GM21360 (cell line): ENCODE results near the gene METTL25B.

Experiments
- ATAC-seq: cut with Tn5 transposase; IDR thresholded peaks from one replicate; pipeline ENCODE4 v1.9.1; 2021; ENCODE audit warnings: mild to moderate bottlenecking, moderate library complexity; ENCODE audit not compliant: unreplicated experiment

Gene METTL25B

GRCh38 chr1:156727926-156728598 is at the start of gene METTL25B:
Gene METTL25B, plus strand, starts transcription at chr1:156728469. Its CDS starts 636 bp downstream, at chr1:156729105.
- peak; percentile 35 for ATAC-seq

- no peak for ATAC-seq
Observed at GRCh38 chr1:156680056-156680455, 48.2 kb upstream of the METTL25B start.

DNA sequence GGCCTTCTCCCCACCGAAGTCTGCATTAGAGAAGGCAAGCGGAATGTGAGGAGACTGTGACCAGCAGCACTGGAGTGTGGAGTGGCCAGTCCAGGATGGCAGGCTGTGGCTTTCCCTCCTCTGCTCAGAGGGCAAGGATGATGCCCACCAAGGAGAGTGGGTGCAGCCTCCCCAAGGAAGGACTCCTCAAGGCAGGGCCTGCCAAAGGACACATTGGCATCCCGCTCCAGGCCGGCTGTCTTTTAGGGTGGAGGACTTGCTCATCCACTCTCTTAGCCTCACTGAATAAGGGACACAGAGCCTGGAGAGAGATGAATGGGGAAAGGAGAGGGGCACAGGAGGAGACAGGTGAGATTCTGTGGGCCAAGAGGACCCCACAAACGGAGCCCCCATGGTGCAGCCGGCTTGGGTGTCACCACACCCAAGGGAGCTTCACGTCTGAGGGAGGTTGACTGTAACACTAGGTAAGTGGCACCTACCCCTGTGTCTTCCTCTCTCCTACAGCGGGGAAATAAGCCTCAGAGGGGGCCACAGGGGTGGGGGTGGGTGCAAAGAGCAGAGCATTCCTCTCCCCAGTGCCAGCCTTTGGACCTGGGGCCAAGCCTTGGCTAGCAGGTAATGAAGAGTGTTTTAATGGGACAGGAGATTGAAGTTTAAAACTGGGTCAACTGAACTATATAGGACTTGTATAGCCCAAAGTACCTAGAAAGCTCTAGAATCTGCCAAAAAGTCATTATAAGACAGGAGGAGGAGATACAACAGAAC is 46.9 kb upstream of the METTL25B start:
- ATAC-seq: no peak

DNA sequence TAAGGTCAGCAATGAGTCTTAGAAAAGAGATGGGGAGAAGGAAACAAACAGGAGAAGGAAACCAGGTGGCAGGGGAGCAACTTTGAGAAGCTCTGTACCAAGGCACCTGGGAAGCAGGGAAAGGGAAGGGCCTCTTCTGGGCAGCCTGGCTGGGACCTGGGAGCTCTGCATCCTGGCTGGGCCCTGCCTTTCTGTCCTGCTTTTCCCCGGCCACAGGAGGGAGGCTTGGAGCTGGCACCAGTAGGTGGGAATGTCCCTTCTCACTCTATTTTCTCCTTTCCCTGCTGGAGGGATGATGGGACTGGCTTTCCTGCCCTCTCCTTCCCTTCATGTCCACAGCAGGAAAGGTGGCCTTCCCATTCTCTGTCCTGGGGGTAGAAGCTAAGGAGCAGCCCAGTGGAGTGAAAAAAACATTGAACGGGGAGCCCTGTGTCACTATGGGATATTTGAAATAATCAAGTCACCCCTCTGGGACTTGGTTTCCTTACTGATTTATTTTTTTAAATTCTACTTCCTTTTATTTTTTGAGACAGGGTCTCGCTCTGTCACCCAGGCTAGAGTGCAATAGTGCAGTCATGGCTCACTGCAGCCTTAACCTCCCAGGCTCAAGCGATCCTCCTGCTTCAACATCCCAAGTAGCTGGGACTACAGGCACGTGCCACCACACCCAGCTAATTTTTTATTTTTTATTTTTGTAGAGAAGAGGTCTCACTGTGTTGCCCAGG is 45.9 kb upstream of the METTL25B start:
- no peak for ATAC-seq

DNA sequence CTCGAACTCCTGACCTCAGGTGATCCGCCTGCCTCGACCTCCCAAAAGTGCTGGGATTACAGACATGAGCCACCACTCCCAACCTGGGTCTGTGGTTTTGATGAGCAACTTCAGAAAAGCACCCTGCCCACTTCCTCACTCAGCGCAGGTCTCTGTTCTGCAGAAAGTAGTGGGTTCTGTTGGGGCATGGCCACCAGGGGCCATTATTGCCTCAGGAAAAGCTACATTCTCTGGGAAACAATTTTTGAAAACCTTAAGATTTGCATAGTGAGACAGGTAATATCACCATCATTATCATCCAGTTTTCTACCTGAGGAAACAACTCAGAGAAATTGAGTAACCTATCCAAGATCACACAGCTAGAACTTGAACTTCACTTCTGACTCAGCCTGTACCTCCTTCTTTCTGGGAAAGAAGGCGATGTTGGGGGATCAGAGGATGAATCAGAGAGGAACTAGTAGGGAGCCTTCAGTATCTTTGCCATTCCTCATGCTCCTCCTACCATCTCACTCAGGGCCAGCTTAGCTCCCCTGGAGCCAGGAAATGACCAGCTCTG is 44.0 kb upstream of the METTL25B start:
- ATAC-seq: no peak

GRCh38 chr1:156689035-156689952 is 39.0 kb upstream of the METTL25B start:
- no peak for ATAC-seq

GRCh38 chr1:156689953-156690674 is 38.2 kb upstream of the METTL25B start:
- ATAC-seq: no peak

DNA sequence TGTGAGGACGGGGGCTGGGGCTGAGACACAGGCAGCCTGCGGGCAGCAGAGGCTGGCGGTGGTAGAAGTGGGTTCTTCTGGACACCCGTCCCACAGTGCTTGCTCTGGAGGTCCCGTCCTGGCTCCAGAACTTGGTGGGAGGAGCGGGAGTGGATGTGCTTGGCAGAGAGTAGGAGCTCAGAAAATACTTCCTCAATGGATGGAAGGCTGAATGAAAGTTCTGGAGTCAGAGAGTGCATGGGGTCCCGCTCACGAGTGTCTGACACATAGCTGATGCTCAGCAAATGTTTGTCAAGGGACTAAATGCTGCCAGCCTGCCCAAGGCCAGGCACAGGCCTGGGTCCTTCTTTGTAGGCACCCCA is 37.6 kb upstream of the METTL25B start:
- no peak for ATAC-seq

DNA sequence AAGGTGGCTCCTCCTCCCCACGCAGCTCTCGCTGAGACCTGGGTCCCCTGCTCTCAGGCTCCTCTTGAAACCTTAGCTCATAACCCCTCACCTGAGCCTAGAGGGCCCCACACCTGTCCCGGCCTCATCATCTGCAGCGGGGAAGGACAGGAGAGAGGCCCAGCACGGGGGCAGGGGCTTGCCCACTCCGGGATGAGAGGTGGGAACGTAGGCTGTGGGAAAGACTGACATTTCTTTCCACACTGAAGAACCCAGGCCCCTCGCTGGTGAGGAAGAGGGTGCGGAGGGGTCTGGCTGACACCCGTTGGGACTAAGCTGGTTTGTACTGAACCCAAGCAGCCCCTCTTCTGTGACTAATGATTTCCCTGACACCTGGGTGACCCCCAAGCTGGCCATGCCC is 37.1 kb upstream of the METTL25B start:
- ATAC-seq: no peak

- ATAC-seq: no peak
Observed at GRCh38 chr1:156691665-156692440, 36.4 kb upstream of the METTL25B start.

- no peak for ATAC-seq
Observed at GRCh38 chr1:156692441-156692924, 35.8 kb upstream of the METTL25B start.

DNA sequence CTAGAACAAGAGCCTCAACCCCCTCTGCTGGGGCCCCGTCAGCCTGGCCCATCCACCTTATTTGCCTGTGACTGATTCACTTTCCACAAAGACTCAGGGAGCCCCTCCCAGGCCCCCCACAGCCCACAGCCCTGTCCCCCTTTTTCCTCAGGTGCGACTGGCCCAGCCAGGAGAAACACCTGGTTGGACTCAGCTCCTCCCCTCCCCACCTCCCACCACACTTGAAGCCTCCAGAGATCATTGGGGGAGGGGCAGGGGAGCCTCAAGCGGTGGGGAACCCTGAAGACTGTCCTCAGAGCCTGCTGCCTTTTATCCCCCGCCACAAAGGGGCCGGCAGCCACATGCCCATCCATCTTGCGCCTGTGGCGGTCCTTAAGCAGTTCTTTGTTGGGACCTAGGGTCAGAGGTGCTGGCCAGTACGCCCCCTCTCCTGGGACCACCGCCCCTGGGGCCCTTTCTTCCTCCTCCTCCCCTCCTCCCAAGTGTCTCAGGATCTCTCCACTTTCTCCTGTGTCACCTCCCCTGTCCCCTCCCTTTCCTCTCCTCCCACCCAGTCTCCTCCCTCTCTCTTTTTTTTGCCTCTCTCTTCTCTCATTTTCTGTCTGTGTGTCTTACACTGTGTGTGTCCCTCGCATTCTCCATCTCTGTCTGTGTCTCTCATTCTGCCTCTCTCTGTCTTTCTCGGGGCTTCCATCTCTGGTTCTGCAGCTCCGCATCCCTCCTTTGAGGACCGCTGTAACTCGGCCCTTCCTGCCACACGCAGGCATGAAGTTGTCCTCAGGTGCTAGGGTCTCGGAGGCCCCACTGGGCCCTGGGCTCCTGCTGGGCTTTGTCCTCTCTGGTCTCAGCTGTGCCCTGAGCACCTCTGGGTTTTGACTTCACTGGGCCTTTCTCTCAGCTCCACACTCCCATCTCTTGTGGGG is 35.1 kb upstream of the METTL25B start:
- ATAC-seq: no peak

DNA sequence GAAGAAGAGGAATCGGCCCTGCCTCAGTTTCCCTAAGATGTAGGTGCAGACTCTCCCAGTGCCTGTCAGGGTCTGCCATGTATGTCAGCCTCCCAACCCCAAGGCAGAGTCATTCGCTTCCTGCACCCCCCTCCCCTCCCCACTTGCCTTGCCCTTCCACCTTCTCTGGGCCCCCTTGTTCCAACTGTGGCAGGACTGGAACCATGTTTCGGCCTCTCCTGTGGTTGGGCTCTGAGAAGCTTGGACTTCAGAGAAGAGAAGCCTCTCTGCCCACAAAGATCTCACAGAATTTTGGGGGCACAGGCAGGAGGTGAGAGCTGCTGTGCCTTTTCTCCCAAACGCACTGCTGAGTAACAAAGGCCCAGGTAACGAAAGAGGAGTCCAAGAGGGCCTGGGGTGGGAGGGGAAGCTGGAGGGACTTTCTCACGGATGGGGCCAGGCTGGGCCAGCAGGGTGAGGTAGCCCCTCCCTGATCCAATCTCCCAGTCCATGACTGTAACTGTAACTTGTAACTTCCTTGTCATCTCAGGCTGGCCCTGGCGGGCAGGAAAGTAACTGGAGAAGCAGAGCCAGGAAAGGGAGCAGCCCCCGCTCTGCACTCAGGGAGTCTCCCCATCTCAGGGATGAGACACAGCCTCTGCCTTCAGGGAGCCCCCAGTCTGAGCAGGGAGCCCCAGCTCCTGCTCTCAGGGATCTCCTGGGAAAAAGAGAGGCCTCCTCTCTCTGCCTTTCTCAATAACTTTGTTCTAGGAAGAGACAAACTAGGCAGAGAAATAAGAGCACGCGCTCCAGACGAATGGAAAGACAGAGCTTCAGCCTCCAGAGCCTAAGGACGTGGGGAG is 34.2 kb upstream of the METTL25B start:
- ATAC-seq: no peak

DNA sequence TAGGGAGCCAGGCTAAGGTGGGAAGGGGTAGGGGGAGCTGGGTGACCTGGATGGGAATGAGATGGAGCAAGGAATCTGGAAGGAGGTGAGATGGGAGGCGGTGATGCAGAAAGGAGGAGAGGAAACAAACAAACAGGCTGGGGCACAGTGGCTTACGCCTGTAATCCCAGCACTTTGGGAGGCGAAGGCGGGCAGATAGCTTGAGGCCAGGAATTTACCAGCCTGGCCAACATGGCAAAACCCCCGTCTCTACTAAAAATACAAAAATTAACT is 33.6 kb upstream of the METTL25B start:
- ATAC-seq: no peak

- ATAC-seq: no peak
Observed at GRCh38 chr1:156696755-156697154, 31.5 kb upstream of the METTL25B start.

DNA sequence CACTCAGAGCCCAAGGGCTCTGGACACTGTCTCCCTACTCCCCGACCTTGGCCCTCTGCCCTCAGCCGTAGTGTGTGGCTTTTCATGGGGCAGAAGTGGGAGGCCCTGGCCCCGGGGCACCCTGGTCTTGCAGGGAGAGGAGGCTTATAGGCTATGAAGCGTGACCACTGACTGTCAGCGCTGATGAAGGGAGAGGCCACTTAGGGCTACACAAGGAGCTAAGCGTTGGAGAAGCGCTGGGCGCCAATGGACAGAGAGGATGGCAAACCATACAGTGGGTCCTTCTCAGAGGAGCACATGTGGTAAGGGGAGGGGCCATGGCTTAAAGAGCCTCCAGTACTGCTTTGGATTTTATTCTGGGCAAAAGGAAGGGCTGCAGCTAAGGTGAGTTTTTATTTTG is 30.8 kb upstream of the METTL25B start:
- ATAC-seq: no peak

DNA sequence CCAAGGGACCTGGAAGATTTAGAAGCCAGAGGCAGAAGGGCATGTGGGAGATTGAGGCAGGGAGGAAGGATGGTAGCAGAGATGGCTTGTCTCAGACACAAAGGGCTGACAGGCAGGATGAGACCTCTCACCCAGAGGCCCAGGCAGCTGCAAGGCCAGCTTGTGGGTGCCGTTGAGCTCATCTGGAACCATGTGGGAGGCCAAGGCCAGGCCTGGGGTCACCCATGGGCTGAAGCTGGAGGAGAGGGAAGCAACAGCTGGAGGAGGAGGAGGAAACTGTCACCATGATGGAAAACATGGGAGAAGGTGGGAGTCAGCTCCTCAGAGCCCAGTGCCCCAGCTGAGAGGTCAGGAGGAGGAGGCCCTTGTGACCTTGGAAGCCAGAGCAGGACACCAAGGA is 29.3 kb upstream of the METTL25B start:
- no peak for ATAC-seq
